ENCODE measurements around the gene PSTPIP1. TPM values are rescaled to one million over a fixed set of nuclear protein-coding genes. Genes with fewer than 3 reads are reported as not detected.

PSTPIP1 gene
- total and polyA plus RNA-seq, 5 donors from 2014 or later, result 41.3 to 169 (median 47.8) TPM

GRCh38 chr15:77004189-77004588, 9.3 kb downstream of the PSTPIP1 start:
- H3K4me1 ChIP-seq (ENCODE audit: control insufficient read depth, insufficient read depth, low read length, poor library complexity, severe bottlenecking), result peaks cover 64% of the 10 kb centered on the region
- peaks cover 26 to 89% (median 61%) of the 10 kb centered on the region in 4 donors for H3K4me1 Mint-ChIP-seq
- H3K27ac ChIP-seq (ENCODE audit: insufficient read depth, low read length, poor library complexity, severe bottlenecking), result peak overlapping the region; percentile 74

GRCh38 chr15:77009176-77009575, 14.2 kb downstream of the PSTPIP1 start:
- peaks cover 62% of the 10 kb centered on the region for H3K4me1 ChIP-seq (ENCODE audit: control insufficient read depth, insufficient read depth, low read length, poor library complexity, severe bottlenecking)
- peaks cover 19% of the 10 kb centered on the region for H3K36me3 Mint-ChIP-seq
- peaks cover 0 to 2% (median 0%) of the 10 kb centered on the region in 7 donors for H3K9me3 Mint-ChIP-seq
- peak overlapping the region; percentile 60 to 93 (median 75) for H3K27ac Mint-ChIP-seq
- ATAC-seq (ENCODE audit: low read depth in 2 of 2) (no peak), DNase-seq (no peak)
- no peaks in the 10 kb centered on the region for H3K27me3 Mint-ChIP-seq
- peaks cover 13% of the 10 kb centered on the region for H3K36me3 ChIP-seq (ENCODE audit: control insufficient read depth, insufficient read depth, low read length)
- H3K4me3 ChIP-seq (ENCODE audit: low read depth, low read length), result no peak overlapping the region
- peak overlapping the region; percentile 33 for H3K27ac ChIP-seq (ENCODE audit: insufficient read depth, low read length, poor library complexity, severe bottlenecking)
- H3K4me3 Mint-ChIP-seq, result no peak overlapping the region
- no peaks in the 10 kb centered on the region for H3K27me3 ChIP-seq (ENCODE audit: control insufficient read depth, insufficient read depth, low read length)
- H3K4me1 Mint-ChIP-seq, result peaks cover 17 to 84% (median 60%) of the 10 kb centered on the region in 4 donors
- H3K9me3 ChIP-seq (ENCODE audit: control insufficient read depth in 2 of 2, low read length in 2 of 2), result no peaks in the 10 kb centered on the region

More at GRCh38 chr15:77004189-77004588, 9.3 kb downstream of the PSTPIP1 start:
- H3K36me3 ChIP-seq (ENCODE audit: control insufficient read depth, insufficient read depth, low read length), result peaks cover 24% of the 10 kb centered on the region
- Mint-ChIP-seq H3K27ac (peak overlapping the region; percentile 62 to 96 (median 91)), H3K27me3 (no peaks in the 10 kb centered on the region), H3K4me3 (peak overlapping the region in 3 of 4 donors; percentile 14 to 82 (median 78)), H3K9me3 (peaks cover 0 to 3% (median 0%) of the 10 kb centered on the region in 7 donors), H3K36me3 (peaks cover 11% of the 10 kb centered on the region)
- no peaks in the 10 kb centered on the region for H3K9me3 ChIP-seq (ENCODE audit: control insufficient read depth in 2 of 2, low read length in 2 of 2)
- DNase-seq (no peak), ATAC-seq (ENCODE audit: low read depth in 2 of 2) (no peak)
- H3K4me3 ChIP-seq (ENCODE audit: low read depth, low read length), result no peak overlapping the region
- no peaks in the 10 kb centered on the region for H3K27me3 ChIP-seq (ENCODE audit: control insufficient read depth, insufficient read depth, low read length)

DNA sequence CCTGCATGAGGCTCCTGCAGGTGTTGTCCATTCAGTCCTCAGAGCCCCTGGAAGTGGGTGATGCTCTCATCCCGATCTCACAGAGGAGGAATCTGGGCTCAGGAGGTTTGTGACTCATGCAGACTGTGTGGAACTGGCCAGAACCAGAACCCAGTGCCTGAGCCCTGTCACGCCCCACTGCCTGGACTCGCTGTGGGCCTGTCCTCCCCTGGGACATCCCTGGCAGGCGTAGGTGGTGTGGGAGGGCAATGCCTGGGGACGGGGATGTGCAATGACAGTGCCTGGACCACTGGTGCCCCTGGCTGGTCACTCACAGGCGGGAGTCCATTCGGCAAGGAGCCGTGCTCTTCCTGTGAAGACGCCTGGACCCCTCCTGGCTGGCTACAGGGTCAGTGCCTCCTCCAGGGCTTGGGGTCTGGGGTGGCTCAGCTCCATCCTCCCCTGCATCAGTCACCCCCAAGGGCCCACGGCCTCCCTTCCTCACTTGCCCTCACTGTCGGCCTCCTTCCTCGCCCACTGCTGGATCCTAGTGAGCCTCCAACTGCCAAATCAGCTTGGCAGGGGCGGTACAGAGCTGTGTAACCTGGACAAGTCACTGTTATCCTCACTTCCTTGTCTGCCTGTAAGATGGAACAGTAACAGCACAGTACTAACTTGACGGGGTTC, 14.9 kb downstream of the PSTPIP1 start:
- Histone ChIP-seq H3K27me3 (ENCODE audit: control insufficient read depth, insufficient read depth, low read length) (no peaks in the 10 kb centered on the region), H3K9me3 (ENCODE audit: control insufficient read depth in 2 of 2, low read length in 2 of 2) (no peaks in the 10 kb centered on the region), H3K27ac (ENCODE audit: insufficient read depth, low read length, poor library complexity, severe bottlenecking) (peak overlapping the region; percentile 47), H3K4me1 (ENCODE audit: control insufficient read depth, insufficient read depth, low read length, poor library complexity, severe bottlenecking) (peaks cover 67% of the 10 kb centered on the region), H3K4me3 (ENCODE audit: low read depth, low read length) (no peak overlapping the region), H3K36me3 (ENCODE audit: control insufficient read depth, insufficient read depth, low read length) (peaks cover 13% of the 10 kb centered on the region)
- no peak for ATAC-seq (ENCODE audit: low read depth in 2 of 2)
- Mint-ChIP-seq H3K36me3 (peaks cover 17% of the 10 kb centered on the region), H3K27me3 (no peaks in the 10 kb centered on the region), H3K4me1 (peaks cover 17 to 84% (median 59%) of the 10 kb centered on the region in 4 donors), H3K27ac (peak overlapping the region; percentile 60 to 93 (median 80)), H3K9me3 (no peaks in the 10 kb centered on the region), H3K4me3 (peak overlapping the region in 2 of 4 donors; percentile 60 to 65)
- DNase-seq, result no peak

- no peaks in the 10 kb centered on the region for H3K9me3 ChIP-seq (ENCODE audit: control insufficient read depth in 2 of 2, low read length in 2 of 2)
- H3K27ac ChIP-seq (ENCODE audit: insufficient read depth, low read length, poor library complexity, severe bottlenecking), result peak overlapping the region; percentile 47
- peak overlapping the region in 2 of 4 donors; percentile 60 to 65 for H3K4me3 Mint-ChIP-seq
- ATAC-seq (ENCODE audit: low read depth in 2 of 2) (no peak), DNase-seq (no peak)
- H3K4me1 Mint-ChIP-seq, result peaks cover 17 to 84% (median 60%) of the 10 kb centered on the region in 4 donors
- no peaks in the 10 kb centered on the region for H3K9me3 Mint-ChIP-seq
- H3K36me3 ChIP-seq (ENCODE audit: control insufficient read depth, insufficient read depth, low read length), result peaks cover 13% of the 10 kb centered on the region
- H3K27me3 ChIP-seq (ENCODE audit: control insufficient read depth, insufficient read depth, low read length), result no peaks in the 10 kb centered on the region
- peaks cover 17% of the 10 kb centered on the region for H3K36me3 Mint-ChIP-seq
- peaks cover 69% of the 10 kb centered on the region for H3K4me1 ChIP-seq (ENCODE audit: control insufficient read depth, insufficient read depth, low read length, poor library complexity, severe bottlenecking)
- H3K27me3 Mint-ChIP-seq, result no peaks in the 10 kb centered on the region
- no peak overlapping the region for H3K4me3 ChIP-seq (ENCODE audit: low read depth, low read length)
- peak overlapping the region; percentile 80 to 96 (median 93) for H3K27ac Mint-ChIP-seq
These were observed 15.4 kb downstream of the PSTPIP1 start for GRCh38 chr15:77010312-77010686.

- H3K36me3 Mint-ChIP-seq, result peaks cover 14% of the 10 kb centered on the region
- ATAC-seq (ENCODE audit: low read depth in 2 of 2) (no peak), DNase-seq (no peak)
- H3K27me3 Mint-ChIP-seq, result no peaks in the 10 kb centered on the region
- Histone ChIP-seq H3K4me3 (ENCODE audit: low read depth, low read length) (no peak overlapping the region), H3K36me3 (ENCODE audit: control insufficient read depth, insufficient read depth, low read length) (peaks cover 13% of the 10 kb centered on the region), H3K27ac (ENCODE audit: insufficient read depth, low read length, poor library complexity, severe bottlenecking) (peak overlapping the region; percentile 47), H3K9me3 (ENCODE audit: control insufficient read depth in 2 of 2, low read length in 2 of 2) (no peaks in the 10 kb centered on the region), H3K27me3 (ENCODE audit: control insufficient read depth, insufficient read depth, low read length) (no peaks in the 10 kb centered on the region), H3K4me1 (ENCODE audit: control insufficient read depth, insufficient read depth, low read length, poor library complexity, severe bottlenecking) (peaks cover 75% of the 10 kb centered on the region)
- peaks cover 11 to 83% (median 57%) of the 10 kb centered on the region in 4 donors for H3K4me1 Mint-ChIP-seq
- peak overlapping the region; percentile 80 to 96 (median 93) for H3K27ac Mint-ChIP-seq
- no peaks in the 10 kb centered on the region for H3K9me3 Mint-ChIP-seq
- peak overlapping the region in 1 of 4 donors; percentile 65 for H3K4me3 Mint-ChIP-seq
These were observed 15.9 kb downstream of the PSTPIP1 start for GRCh38 chr15:77010857-77011256.

DNA sequence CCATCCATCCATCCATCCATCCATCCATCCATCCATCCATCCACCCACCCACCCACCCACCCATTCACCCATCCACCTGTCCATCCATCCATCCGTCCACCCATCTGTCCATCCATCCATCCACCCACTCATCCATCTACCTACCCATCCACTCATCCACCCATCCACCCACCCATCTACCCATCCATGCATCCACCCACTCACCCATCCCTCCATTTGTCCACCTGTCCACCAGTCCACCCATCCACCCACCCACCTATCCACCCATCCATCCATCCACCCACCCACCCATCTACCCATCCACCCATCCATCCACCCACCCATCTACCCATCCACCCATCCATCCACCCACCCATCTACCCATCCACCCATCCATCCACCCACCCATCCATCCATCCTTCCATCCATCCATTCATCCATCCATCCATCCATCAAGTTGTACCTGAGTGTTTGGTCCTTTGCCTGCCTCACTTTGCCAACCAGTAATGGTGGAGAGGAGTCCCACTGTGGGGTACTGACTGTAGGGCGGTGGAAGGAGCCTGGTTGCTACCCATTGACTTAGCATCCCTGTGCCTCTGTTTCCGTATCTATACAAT, 17.3 kb downstream of the PSTPIP1 start:
- Mint-ChIP-seq H3K4me3 (peak overlapping the region; percentile 80 to 88 (median 82)), H3K27me3 (no peaks in the 10 kb centered on the region), H3K36me3 (peaks cover 11% of the 10 kb centered on the region), H3K9me3 (no peaks in the 10 kb centered on the region), H3K4me1 (peaks cover 7 to 77% (median 47%) of the 10 kb centered on the region in 4 donors), H3K27ac (peak overlapping the region; percentile 87 to 94 (median 93))
- peak overlapping the region; percentile 18 for H3K4me3 ChIP-seq (ENCODE audit: low read depth, low read length)
- no peaks in the 10 kb centered on the region for H3K9me3 ChIP-seq (ENCODE audit: control insufficient read depth in 2 of 2, low read length in 2 of 2)
- H3K27me3 ChIP-seq (ENCODE audit: control insufficient read depth, insufficient read depth, low read length), result no peaks in the 10 kb centered on the region
- H3K27ac ChIP-seq (ENCODE audit: insufficient read depth, low read length, poor library complexity, severe bottlenecking), result peak overlapping the region; percentile 72
- peaks cover 13% of the 10 kb centered on the region for H3K36me3 ChIP-seq (ENCODE audit: control insufficient read depth, insufficient read depth, low read length)
- ATAC-seq (ENCODE audit: low read depth in 2 of 2) (no peak), DNase-seq (no peak)
- peaks cover 79% of the 10 kb centered on the region for H3K4me1 ChIP-seq (ENCODE audit: control insufficient read depth, insufficient read depth, low read length, poor library complexity, severe bottlenecking)

- Histone ChIP-seq H3K27ac (ENCODE audit: insufficient read depth, low read length, poor library complexity, severe bottlenecking) (peak overlapping the region; percentile 72), H3K36me3 (ENCODE audit: control insufficient read depth, insufficient read depth, low read length) (peaks cover 15% of the 10 kb centered on the region), H3K9me3 (ENCODE audit: control insufficient read depth in 2 of 2, low read length in 2 of 2) (no peaks in the 10 kb centered on the region), H3K4me1 (ENCODE audit: control insufficient read depth, insufficient read depth, low read length, poor library complexity, severe bottlenecking) (peaks cover 80% of the 10 kb centered on the region), H3K27me3 (ENCODE audit: control insufficient read depth, insufficient read depth, low read length) (no peaks in the 10 kb centered on the region), H3K4me3 (ENCODE audit: low read depth, low read length) (peak overlapping the region; percentile 47)
- Mint-ChIP-seq H3K36me3 (peaks cover 11% of the 10 kb centered on the region), H3K27ac (peak overlapping the region; percentile 82 to 94 (median 93)), H3K9me3 (no peaks in the 10 kb centered on the region), H3K4me1 (peaks cover 7 to 78% (median 45%) of the 10 kb centered on the region in 4 donors), H3K27me3 (no peaks in the 10 kb centered on the region), H3K4me3 (peak overlapping the region; percentile 80 to 88 (median 82))
- ATAC-seq (ENCODE audit: low read depth in 2 of 2), result peak; percentile 64 to 67
- DNase-seq, result peak in 2 of 3 donors; percentile 54 to 73
These were observed 17.9 kb downstream of the PSTPIP1 start for GRCh38 chr15:77012868-77013267.

All from CD4-positive, CD25-positive, alpha-beta regulatory T cell (primary cell).